ENCODE data around the gene MUC15.
"Not testable (repeated sequence)": the region's sequence is repeated elsewhere in the genome, so short reads cannot be mapped to it uniquely, and the experiment has no call there.

Gene MUC15, protein sequence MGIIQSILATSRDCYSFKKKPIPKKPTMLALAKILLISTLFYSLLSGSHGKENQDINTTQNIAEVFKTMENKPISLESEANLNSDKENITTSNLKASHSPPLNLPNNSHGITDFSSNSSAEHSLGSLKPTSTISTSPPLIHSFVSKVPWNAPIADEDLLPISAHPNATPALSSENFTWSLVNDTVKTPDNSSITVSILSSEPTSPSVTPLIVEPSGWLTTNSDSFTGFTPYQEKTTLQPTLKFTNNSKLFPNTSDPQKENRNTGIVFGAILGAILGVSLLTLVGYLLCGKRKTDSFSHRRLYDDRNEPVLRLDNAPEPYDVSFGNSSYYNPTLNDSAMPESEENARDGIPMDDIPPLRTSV

GRCh38 chr11:26571861-26572654 is at the start of gene MUC15:
TSS of gene MUC15 (minus strand) at chr11:26572263. CDS start at chr11:26567094, 5,169 bp downstream.
- peak; percentile 57 for DNase-seq

- DNase-seq: peak; percentile 77
These were observed 49.1 kb upstream of the MUC15 start for GRCh38 chr11:26621132-26621531.

- no peak for DNase-seq
These were observed 48.4 kb upstream of the MUC15 start for GRCh38 chr11:26620282-26621045.

- DNase-seq: no peak
These were observed 46.4 kb upstream of the MUC15 start for GRCh38 chr11:26618441-26618840.

DNA sequence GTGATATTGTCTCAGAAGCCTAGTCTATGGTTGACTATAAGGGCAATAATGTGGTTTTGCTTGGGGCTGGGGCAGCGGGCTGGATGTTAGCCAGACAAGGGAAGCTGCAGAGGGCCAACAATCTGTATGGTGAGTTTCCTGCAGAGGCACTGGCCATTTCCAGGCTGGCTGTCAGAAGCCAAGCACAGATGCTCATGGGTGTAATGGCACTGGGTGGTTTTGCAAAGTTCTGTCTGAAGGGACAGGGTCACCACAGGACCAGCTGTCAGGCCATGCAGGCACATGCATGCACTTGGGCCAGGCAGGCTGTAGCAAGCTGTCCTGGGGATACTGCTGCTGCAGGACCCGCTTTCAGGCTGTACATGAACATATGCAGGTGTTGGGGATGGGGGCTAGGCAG is 41.7 kb upstream of the MUC15 start:
- peak; percentile 80 for DNase-seq

- DNase-seq: no peak
These were observed 36.6 kb upstream of the MUC15 start for GRCh38 chr11:26608507-26609146.

- no peak for DNase-seq
These were observed 35.9 kb upstream of the MUC15 start for GRCh38 chr11:26607725-26608506.

DNA sequence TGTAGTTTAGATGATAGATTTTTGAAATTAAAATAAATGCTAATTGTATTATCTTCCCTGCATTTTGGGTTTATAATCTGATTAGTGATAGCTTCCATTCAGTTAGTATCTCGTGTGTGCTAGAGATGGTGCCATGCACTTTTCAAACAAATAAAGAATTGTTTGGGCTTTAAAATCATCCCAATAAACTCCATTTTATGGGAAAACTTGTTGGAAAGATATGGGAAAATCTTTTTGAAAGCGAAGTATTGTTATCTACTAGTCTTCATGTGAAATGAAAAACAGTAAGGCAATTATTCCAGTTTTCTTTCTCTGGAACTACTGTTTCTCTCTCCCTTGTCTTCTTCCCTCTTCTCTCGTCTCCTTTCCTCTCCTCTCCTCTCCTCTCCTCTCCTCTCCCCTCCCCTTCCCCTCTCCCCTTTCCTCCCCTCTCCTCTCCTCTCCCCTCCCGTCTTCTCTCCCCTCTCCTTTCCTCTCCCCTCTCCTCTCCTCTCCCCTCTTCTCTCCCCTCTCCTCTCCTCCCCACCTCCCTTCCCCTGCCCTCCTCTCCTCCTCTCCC is 27.9 kb upstream of the MUC15 start:
- DNase-seq: no peak

DNA sequence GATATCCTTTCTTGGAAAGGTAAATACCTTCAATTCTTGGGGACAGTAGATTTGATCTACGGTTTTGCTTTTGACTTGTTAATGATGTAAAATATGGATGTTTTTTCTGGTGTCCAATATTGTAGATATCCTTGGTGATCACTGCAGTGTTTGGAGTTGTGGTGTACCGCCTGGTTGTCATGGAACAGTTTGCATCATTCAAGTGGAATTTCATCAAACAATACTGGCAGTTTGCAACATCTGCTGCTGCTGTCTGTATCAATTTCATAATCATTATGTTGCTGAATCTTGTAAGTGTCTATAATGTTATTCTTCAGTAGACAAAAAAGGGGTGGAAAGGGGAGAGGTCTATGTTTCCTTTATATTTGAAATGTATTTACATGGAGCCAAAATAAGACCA is 27.4 kb upstream of the MUC15 start:
- no peak for DNase-seq

- no peak for DNase-seq
These were observed 25.8 kb upstream of the MUC15 start for GRCh38 chr11:26597899-26598298.

GRCh38 chr11:26597049-26597689 is 25.1 kb upstream of the MUC15 start:
- not testable (repeated sequence) for DNase-seq

- DNase-seq: not testable (repeated sequence)
These were observed 23.3 kb upstream of the MUC15 start for GRCh38 chr11:26595207-26595865.

DNA sequence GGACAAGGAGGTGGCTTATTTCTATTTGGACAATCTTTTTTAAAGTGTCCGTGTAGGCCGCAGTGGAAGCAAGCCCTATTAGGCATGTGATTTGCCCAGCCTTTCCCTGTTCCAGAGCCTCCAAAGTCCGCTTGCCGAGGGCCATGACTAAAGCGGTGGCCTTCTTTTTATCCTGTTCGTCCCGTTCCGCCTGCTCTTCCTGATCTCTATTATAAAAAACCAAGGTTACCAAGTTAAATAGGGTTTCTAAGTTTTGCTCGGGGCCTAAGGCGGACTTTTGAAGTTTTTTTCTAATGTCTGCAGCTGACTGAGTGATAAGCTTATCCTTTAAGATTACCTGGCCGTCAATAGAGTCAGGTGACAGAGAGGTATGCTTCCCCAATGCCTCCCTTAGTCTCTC is 21.6 kb upstream of the MUC15 start:
- no peak for DNase-seq

DNA sequence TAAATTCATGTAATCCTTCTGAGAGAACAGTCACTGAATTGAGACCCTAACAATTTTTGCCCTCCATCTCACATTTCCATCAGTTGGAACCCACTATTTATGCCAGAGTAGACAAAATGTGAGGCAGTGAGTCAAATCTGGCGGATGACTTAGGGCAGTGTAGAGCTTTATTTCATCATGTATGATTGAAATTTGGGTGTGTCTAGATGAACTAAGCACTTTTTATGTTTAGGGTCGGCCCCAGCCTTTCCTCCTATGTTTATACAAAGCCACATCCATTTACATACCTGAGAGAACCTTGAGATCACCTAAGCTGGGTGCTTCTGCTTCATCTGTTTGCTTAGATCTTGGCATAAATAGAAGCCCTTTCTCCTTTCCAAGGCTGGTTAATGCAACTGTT is 15.0 kb upstream of the MUC15 start:
- no peak for DNase-seq

- no peak for DNase-seq
These were observed 12.8 kb upstream of the MUC15 start for GRCh38 chr11:26584818-26585217.

DNA sequence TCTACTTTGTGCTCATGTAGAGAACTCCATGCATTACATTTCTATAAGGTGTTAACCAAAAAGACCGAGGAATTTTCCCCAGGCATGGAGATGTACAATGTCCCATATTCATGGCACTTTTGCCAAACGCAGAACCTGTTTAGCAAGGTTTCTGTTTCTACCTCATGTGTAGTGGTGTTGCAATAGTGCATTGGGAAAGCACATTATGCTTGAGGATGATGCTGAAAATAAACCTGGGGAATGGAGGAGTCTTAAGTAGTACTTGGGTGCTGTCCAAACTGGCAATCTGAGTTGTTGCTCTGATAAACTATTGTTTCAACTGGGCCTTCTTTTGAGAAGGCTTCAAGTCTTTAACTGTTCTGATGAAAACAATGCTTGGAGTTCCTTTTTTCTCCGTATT is 11.5 kb upstream of the MUC15 start:
- DNase-seq: no peak

GRCh38 chr11:26580929-26581328 is 8.9 kb upstream of the MUC15 start:
- DNase-seq: no peak

- no peak for DNase-seq
These were observed 7.6 kb upstream of the MUC15 start for GRCh38 chr11:26579683-26580082.

DNA sequence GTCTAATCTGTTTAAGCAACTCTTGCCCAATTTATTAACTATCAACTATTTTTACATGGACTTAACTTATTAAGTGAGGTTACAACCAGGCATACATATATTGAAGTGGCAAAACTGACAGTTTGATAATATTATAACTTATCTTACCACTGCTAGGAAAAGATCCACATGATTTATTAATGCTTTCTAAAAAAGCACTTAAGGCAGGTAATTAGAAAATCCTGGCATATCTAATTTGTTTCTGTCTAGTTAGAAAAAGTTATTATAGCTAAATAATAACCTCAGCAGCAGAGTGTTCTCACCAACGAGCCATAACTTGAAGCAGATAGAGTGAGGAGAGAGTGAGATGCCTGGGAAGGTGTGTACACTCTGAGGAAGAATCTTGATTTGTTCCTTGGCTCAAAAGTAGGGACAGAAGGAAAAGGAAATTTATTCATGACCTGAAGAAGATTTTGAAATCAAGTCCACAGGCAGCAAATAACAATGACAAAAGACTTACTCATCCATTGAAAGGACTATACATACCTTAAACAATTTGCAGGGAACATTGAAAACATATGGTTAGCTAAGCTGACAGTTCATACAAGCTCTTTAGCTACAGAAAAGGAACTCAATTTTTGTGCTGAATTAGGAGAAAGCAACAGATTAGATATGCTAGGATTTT is 7.1 kb upstream of the MUC15 start:
- DNase-seq: no peak

GRCh38 chr11:26575946-26576345 is 3.9 kb upstream of the MUC15 start:
- no peak for DNase-seq
